WI38 (cell line): Measurements from ENCODE around the gene IFNA4.
"Not testable (repeated sequence)": the region's sequence is repeated elsewhere in the genome, so short reads cannot be mapped to it uniquely, and the experiment has no call there.

Source experiments
- H3K4me3 ChIP-seq: 2 replicates; pipeline ENCODE4 v1.5.1; 2011; ENCODE audit warnings: low read depth, mild to moderate bottlenecking, control low read depth, low read length
- TF ChIP-seq, protein P1 (sequence below): IDR thresholded peaks from 2 replicates; pipeline ENCODE4 v1.5.1; 2012; ENCODE audit warnings: low read depth, mild to moderate bottlenecking, control low read depth, low read length

IFNA4 gene

DNA sequence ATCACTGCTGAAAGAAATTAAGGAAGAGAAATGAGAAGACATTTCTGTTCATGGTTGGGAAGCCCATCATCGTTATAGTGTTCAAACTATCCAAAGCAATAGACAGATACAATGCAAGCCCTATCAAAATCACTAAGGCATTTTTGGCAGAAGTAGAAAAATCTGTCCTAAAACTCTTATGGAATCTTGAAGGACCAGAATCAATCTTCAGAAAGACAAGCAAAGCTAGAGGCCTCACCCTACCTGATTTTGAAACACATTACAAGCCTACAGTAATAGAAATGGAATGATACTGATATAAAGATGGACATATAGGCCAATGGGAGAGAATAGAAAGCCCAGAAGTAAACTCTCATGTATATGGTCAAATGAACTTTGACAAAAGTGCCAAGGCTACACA, 16.0 kb downstream of the IFNA4 start:
- no peak overlapping the region for H3K4me3 ChIP-seq
- TF ChIP-seq, protein P1, sequence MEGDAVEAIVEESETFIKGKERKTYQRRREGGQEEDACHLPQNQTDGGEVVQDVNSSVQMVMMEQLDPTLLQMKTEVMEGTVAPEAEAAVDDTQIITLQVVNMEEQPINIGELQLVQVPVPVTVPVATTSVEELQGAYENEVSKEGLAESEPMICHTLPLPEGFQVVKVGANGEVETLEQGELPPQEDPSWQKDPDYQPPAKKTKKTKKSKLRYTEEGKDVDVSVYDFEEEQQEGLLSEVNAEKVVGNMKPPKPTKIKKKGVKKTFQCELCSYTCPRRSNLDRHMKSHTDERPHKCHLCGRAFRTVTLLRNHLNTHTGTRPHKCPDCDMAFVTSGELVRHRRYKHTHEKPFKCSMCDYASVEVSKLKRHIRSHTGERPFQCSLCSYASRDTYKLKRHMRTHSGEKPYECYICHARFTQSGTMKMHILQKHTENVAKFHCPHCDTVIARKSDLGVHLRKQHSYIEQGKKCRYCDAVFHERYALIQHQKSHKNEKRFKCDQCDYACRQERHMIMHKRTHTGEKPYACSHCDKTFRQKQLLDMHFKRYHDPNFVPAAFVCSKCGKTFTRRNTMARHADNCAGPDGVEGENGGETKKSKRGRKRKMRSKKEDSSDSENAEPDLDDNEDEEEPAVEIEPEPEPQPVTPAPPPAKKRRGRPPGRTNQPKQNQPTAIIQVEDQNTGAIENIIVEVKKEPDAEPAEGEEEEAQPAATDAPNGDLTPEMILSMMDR = no peak

DNA sequence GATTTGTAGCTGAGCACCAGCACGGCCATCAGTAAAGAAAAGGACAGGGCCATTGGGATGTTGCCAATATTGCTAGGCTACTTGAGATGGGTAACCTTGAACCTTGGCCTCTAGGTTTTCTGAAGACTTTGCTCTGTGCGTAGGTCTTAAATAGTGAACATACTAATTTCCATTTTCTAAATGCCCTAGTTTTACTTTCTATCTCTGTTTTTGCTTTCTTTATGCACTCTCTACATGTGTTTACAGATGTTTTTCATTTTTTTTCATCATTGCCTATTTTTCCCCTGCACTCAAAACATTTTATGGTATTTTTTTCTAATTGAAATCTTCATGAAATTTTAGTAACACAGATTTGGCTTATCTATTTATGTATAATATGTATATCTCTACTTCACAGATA, 20.8 kb downstream of the IFNA4 start, which contains the start of gene IFNA21:
IFNA21 (minus strand) TSS at position 101 of the 400 bp plus-strand sequence; CDS start at position 53, 48 bp downstream.
- H3K4me3 ChIP-seq = not testable (repeated sequence)

DNA sequence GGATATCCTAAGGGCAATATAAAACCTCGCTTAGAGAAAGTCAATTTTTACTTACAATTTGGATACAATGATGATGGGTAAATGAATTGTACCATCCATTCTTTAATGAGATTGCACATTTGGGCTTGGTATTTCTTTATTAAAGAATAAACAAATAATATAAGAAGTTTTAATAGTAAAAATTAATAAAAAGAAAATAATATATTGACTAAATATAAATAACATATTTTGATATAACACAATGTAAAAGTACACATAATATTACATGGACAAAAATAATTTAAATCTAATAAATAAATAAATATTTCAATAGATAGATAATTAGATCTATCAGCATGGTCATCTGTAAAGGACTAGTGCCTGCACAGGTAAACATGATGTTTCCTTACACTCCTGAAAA, 21.9 kb downstream of the IFNA4 start:
- H3K4me3 ChIP-seq = no peak overlapping the region
- TF ChIP-seq, protein P1 = no peak

DNA sequence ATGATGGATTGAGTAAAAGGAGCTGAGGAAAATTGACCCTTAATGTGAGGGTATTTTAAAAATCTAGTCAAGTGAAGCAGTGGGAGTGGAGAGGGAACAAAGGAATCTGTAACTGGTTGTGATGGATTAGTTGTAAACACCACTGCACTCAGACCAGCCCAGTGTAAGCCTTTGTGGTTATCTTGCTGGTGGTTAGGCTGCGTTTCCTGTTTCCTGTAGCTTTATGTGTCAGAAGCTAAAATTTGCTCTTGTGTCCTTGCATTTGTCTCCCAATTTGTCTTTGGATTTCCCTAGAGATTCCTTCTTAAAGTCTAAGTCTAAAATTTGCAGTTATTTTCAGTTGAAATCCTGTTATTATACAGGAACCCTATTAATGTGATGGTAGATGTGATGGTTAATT, 27.2 kb downstream of the IFNA4 start:
- H3K4me3 ChIP-seq = no peak overlapping the region
- TF ChIP-seq, protein P1 = no peak

DNA sequence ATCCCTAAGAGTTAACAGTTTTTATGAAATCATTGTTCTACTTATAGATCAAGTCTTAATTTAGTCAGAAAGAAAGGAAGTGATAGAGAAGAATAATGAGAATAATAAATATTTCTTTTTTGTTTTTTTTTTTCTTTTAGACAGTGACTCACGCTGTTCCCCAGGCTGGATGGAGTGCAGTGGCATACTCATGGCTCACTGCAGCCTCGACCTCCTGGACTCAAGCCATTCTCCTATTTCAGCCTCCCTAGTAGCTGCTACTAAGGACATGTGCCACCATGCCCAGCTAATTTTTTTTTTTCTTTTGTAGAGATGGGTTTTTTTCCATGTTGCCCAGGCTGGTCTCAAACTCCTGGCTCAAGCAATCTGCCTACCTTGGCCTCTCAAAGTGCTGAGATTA, 31.9 kb downstream of the IFNA4 start:
- H3K4me3 ChIP-seq = no peak overlapping the region
- TF ChIP-seq, protein P1 = no peak

DNA sequence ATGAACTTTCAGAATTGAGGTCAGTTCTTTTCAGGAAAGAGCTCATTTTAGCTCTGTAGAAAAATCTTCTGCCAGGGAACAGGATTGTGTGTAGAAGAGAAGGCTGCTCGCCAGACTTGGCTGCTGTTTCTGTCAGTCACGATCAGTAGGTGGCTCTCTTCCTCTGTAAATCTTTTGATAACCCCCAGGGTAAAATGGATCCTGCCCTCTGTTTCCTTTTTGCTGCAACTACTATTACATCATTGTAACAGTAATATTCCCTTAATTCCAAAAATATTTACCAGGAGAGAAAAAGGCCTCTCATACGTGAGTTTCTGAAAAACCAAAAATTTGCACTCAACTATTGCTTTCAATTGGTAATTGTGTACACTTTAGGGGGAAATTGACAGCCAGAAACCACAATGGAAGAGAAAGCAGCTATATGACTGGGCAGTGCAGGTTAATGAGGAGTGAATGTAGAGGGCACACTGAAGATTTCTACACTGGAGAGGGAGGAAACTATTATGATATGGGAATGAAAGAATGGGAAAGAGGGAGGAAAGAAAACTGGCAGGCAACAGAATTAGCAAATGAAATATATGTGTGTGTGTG, 33.3 kb downstream of the IFNA4 start:
- TF ChIP-seq, protein P1 = no peak
- no peak overlapping the region for H3K4me3 ChIP-seq

DNA sequence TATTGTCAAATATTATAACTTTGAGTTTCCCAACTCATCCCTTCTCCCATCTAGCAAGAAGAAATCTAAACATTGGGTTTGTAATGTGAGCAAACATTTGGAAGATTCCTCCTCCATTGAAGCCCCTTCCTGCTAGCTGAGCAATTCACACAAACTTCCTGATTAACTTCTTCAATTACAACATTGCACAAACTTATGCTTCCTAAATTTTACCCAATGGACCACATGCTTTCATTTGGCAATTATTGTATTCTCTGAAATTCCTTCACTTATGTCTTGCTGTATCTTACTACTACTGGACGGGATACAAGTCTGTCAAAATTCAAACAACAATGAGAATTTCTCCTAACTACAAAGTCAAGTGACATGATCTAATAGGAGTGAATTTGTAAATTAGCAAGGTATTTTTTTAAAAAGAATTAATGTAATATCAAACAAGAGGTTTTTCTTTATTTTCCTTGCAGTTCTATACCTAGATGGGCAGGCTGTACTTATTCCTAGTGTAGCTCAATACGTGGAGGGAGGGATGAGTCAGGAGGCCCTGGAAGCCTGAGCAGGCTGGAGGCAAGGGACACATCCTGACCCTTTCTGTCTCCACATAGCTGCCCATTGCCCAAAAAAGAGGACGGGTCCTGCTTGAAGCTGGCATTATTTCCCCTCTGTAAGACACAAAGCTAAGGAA, 33.9 kb downstream of the IFNA4 start:
- no peak overlapping the region for H3K4me3 ChIP-seq
- TF ChIP-seq, protein P1 = no peak
